Adrenal gland (tissue), 12 donors: ENCODE measurements around the gene ATP5PO. TPM values are rescaled to one million over a fixed set of nuclear protein-coding genes. Genes with fewer than 3 reads are reported as not detected.

ENCODE experiments used
- DNase-seq, 7 donors: peaks; one replicate each; pipeline ENCODE4 v3.0.0-alpha.2; 2019 to 2020
- H3K27ac ChIP-seq, 5 donors: fragments of 200-600 bp; sonication (generic) in 4 of 5; 1 replicate in 3 of 5; 2 replicates in 2 of 5; pipeline versions ENCODE4 v1.5.1 to v1.8.0; 2016 to 2020; ENCODE audit warnings: mild to moderate bottlenecking in 1 of 5
- H3K27me3 ChIP-seq: fragments of 200-600 bp; 2 replicates; pipeline ENCODE4 v1.8.0; 2021
- H3K36me3 ChIP-seq, 2 donors: fragments of 200-600 bp; replicated peaks in 1 of 2; 1 replicate in 1 of 2; 2 replicates in 1 of 2; pipeline versions ENCODE4 v1.5.1 to v1.8.0; 2018 to 2022
- H3K4me1 ChIP-seq, 2 donors: fragments of 200-600 bp; replicated peaks in 1 of 2; 1 replicate in 1 of 2; 2 replicates in 1 of 2; pipeline versions ENCODE4 v1.5.1 to v1.8.0; 2018 to 2021
- H3K4me3 ChIP-seq, 4 donors: fragments of 200-600 bp; sonication (generic) in 3 of 4; one replicate each; pipeline ENCODE4 v1.5.1; 2016 to 2018
- H3K9me3 ChIP-seq, 3 donors: fragments of 200-600 bp; sonication (generic) in 1 of 3; replicated peaks in 1 of 3; 1 replicate in 2 of 3; 2 replicates in 1 of 3; pipeline versions ENCODE4 v1.5.1 to v1.8.0; 2016 to 2021
- POLR2A ChIP-seq, 2 donors: fragments of 450-650 bp; IDR thresholded peaks; one replicate each; pipeline ENCODE4 v1.6.1; 2017; ENCODE audit warnings: antibody characterized with exemption in 2 of 2, mild to moderate bottlenecking in 2 of 2, moderate library complexity in 1 of 2
- WGBS, 4 donors: extraction: QIAGEN DNeasy Blood & Tissue Kit in 2 of 4; methylation state at CpG; one replicate each; pipeline versions ENCODE4 v1.1.5 to v1.1.7; 2013 to 2017; 5-methylcytosine and 5-hydroxymethylcytosine counted together
- intact Hi-C, 2 donors: fragments of 100-400 bp; cut with DNase I; formaldehyde crosslinking; loops; one replicate each; pipeline versions ENCODE4 v1.14.1 to v1.15.0; 2022 to 2023
- polyA plus RNA-seq, 3 donors: library from polyadenylated mRNA; stranded (reverse); fragments of 200-250 nt in 2 of 3; fragments of 350-450 nt in 1 of 3; fragmentation: Illumina TruSeq in 1 of 3; extraction: RNeasy Lipid Tissue Mini Kit (QIAGEN cat#74804) in 1 of 3; gene quantifications; one replicate each; pipeline ENCODE4 v1.2.3, GENCODE V29; 2013 to 2014
- total RNA-seq, 9 donors: library from RNA; depleted of rRNA in 4 of 9; stranded (reverse); fragments of >200 nt in 4 of 9; fragments of 120-200 nt in 1 of 9; fragmentation: NEBNext Ultra II Directional in 1 of 9; extraction: Animal tissue kit (Norgen Biotek cat#: 25700) in 1 of 9; gene quantifications; one replicate each; pipeline versions ENCODE4 v1.1.0 to v1.2.4, GENCODE V29; 2013 to 2023
- TF ChIP-seq, protein P1 (sequence below), 6 experiments: fragments of 450-650 bp in 4 of 6; fragments of 200-600 bp in 2 of 6; sonication (generic) in 1 of 6; IDR thresholded peaks; 1 replicate in 5 of 6; 2 replicates in 1 of 6; pipeline versions ENCODE4 v1.5.1 to v1.8.0; 2016 to 2021; ENCODE audit warnings: antibody characterized with exemption in 6 of 6, mild to moderate bottlenecking in 2 of 6, moderate library complexity in 1 of 6
- donor health status: healthy with polysubstance abuse.
- donor health status: Bipolar disorder and iron deficiency.
- donor health status: DM: yes; HTN: yes; CAD: no.
- donor health status: DM: no; HTN: no; CAD: no.
- donor health status: DM: no; HTN: no; CAD: no.
- donor health status: DM: yes; HTN: yes; CAD: no.

The ATP5PO gene
- total and polyA plus RNA-seq, 12 donors, result 78.6 to 299 (median 189) TPM

DNA sequence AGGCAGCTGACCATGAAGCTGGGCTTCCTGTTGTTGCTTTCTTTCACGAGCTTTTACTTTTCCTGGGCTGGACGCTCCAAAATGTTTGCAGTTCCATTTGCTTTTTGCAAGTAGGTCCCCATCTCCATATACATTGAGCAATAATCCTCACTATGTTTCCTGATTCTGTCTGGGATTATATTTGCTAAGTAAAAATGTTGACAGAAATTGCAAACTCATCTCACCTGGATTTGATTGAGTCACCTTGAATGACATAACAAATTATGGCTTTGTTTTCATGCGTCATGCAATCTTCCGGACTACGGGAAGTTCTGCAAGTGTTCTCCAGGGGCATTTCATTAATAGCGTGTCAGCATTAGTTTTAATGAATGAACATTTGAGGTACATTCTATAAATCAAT, 18.9 kb downstream of the ATP5PO start:
- no peak for DNase-seq
- H3K4me1 ChIP-seq, result peaks cover 8 to 19% of the 10 kb centered on the region in 2 donors
- no peaks in the 10 kb centered on the region for H3K36me3 ChIP-seq
- no peaks in the 10 kb centered on the region for H3K9me3 ChIP-seq
- H3K27ac ChIP-seq, result no peak overlapping the region
- 81 to 90% (median 86%) methylated on average over 6 of the region's 6 CpGs for WGBS, 4 donors
- no peak overlapping the region for H3K4me3 ChIP-seq
- no peaks in the 10 kb centered on the region for H3K27me3 ChIP-seq
- intact Hi-C loops, result loop anchor here in 1 of 2 donors (10.0 kb wide), 2 partner anchors 72 to 252 kb away; partner anchors contain the start of genes CRYZL1 and ITSN1
- TF ChIP-seq, protein P1, sequence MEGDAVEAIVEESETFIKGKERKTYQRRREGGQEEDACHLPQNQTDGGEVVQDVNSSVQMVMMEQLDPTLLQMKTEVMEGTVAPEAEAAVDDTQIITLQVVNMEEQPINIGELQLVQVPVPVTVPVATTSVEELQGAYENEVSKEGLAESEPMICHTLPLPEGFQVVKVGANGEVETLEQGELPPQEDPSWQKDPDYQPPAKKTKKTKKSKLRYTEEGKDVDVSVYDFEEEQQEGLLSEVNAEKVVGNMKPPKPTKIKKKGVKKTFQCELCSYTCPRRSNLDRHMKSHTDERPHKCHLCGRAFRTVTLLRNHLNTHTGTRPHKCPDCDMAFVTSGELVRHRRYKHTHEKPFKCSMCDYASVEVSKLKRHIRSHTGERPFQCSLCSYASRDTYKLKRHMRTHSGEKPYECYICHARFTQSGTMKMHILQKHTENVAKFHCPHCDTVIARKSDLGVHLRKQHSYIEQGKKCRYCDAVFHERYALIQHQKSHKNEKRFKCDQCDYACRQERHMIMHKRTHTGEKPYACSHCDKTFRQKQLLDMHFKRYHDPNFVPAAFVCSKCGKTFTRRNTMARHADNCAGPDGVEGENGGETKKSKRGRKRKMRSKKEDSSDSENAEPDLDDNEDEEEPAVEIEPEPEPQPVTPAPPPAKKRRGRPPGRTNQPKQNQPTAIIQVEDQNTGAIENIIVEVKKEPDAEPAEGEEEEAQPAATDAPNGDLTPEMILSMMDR (IDR thresholded peaks at IDR 0.05), result no peak
- no peak for TF ChIP-seq POLR2A (IDR thresholded peaks at IDR 0.05)

DNA sequence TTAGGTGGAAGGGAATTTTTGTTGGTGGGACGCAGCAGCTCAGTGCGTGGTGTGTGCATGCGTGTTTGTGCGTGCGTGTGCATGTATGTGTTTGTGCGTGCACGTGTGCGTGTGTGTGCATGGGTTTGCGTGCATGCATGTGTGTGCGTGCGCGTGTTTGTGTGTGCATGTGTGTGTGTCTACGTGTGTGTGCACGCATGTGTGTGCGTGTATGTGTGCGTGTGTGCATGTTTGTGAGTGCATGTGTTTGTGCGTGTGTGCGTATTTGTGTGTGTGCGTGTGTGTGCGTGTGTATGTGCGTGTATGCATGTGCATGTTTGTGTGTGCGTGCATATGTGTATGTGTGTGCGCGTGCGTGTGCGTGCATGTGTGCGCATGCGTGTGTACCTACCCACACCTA, 20.2 kb downstream of the ATP5PO start:
- Histone ChIP-seq H3K27me3 (no peaks in the 10 kb centered on the region), H3K4me3 (peak overlapping the region in 1 of 4 donors; percentile 58), H3K9me3 (no peaks in the 10 kb centered on the region), H3K36me3 (no peaks in the 10 kb centered on the region), H3K27ac (no peak overlapping the region), H3K4me1 (peaks cover 8 to 19% of the 10 kb centered on the region in 2 donors)
- intact Hi-C loops, result loop anchor here in 1 of 2 donors (10.0 kb wide), 2 partner anchors 71 to 251 kb away; partner anchors contain the start of genes CRYZL1 and ITSN1
- no peak for TF ChIP-seq POLR2A (IDR thresholded peaks at IDR 0.05)
- TF ChIP-seq, protein P1 (IDR thresholded peaks at IDR 0.05), result no peak
- WGBS, 4 donors, result 78 to 93% (median 84%) methylated on average over 28 of the region's 28 CpGs
- no peak for DNase-seq

DNA sequence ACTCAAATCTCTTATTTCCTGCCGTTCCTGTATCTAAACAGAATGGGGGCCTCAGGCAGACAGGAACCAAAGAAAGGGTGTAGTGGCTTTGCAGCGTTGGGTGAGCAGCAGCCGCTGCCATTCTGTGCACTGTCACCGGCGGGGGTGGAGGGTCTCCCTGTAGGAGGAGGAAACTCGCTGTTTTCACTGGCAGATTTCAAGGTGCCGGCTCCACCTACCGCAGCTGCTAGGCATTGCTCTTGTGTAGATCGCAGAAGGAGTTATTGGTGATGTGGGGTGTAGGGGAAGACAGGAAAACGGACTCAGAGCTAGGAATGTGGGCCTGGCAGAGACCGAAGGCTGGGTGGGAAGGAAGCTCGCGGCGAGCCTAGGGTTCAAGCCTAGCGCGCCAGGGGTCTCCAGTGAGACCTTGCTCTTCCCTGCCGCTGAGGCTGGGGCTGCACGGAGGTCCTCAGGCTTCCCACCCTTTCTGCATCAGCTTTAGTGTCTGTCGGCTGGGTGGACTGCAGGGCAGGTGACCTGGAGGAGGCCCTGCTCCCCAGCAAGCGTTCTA, 20.8 kb downstream of the ATP5PO start:
- TF ChIP-seq, protein P1 (IDR thresholded peaks at IDR 0.05), result peak; percentile 59 to 86 (median 78)
- no peak for TF ChIP-seq POLR2A (IDR thresholded peaks at IDR 0.05)
- peak overlapping the region in 2 of 4 donors; percentile 5 to 58 for H3K4me3 ChIP-seq
- no peak overlapping the region for H3K27ac ChIP-seq
- no peaks in the 10 kb centered on the region for H3K9me3 ChIP-seq
- WGBS, 4 donors, result 0 to 4% (median 3%) methylated on average over 12 to 20 of the region's 20 CpGs
- H3K4me1 ChIP-seq, result peaks cover 8 to 16% of the 10 kb centered on the region in 2 donors
- H3K27me3 ChIP-seq, result no peaks in the 10 kb centered on the region
- DNase-seq, result peak; percentile 74 to 92 (median 86)
- H3K36me3 ChIP-seq, result no peaks in the 10 kb centered on the region
- intact Hi-C loops, result loop anchor here (5.0 to 10.0 kb wide), 3 partner anchors 70 to 250 kb away; partner anchors contain the start of genes CRYZL1 (in 1 of the 2) and ITSN1 (in 1 of the 2)

DNA sequence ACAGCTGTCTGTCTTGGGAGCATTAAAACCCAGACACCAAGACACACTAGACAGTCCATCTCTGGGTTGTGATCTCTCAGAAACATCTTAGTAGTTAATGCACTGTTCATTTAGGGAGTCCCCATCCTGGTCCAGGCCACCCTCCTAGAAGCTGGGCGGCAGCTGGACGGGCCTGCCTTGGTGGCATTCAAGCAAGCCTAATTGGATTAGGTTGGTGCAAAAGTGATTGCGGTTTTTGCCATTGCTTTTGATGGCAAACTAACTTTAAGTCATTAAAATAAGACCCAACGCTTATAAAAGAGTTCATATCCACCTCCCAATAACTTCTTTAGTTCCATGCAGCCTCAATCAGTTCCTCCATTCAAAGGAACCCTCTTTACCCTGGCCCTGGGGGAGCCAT, 21.7 kb downstream of the ATP5PO start:
- Histone ChIP-seq H3K27me3 (no peaks in the 10 kb centered on the region), H3K36me3 (no peaks in the 10 kb centered on the region), H3K4me1 (peaks cover 8 to 13% of the 10 kb centered on the region in 2 donors), H3K4me3 (no peak overlapping the region), H3K27ac (no peak overlapping the region), H3K9me3 (no peaks in the 10 kb centered on the region)
- 85 to 94% (median 86%) methylated on average over 4 of the region's 4 CpGs for WGBS, 4 donors
- TF ChIP-seq, protein P1 (IDR thresholded peaks at IDR 0.05), result no peak
- no peak for TF ChIP-seq POLR2A (IDR thresholded peaks at IDR 0.05)
- intact Hi-C loops, result loop anchor here (5.0 to 10.0 kb wide), 3 partner anchors 69 to 249 kb away; partner anchors contain the start of genes CRYZL1 (in 1 of the 2) and ITSN1 (in 1 of the 2)
- DNase-seq, result no peak
